ENCODE measurements around the gene STAMBP. TPM values are rescaled to one million over a fixed set of nuclear protein-coding genes. Genes with fewer than 3 reads are reported as not detected.

Gene STAMBP
- total and polyA plus RNA-seq, 2 donors (not counting 3 experiments of a cell fraction or from before 2014, with no cell fraction given): 18.0 to 21.3 TPM

- Histone ChIP-seq H3K9ac (replicated peaks; ENCODE audit: extremely low read depth, insufficient read depth, low read length) (no peak overlapping the region), H3K4me3 (replicated peaks in 1 of 3; ENCODE audit: insufficient read depth in 1 of 3, low read depth in 1 of 3, low read length in 3 of 3) (no peak overlapping the region), H3K27me3 (ENCODE audit: control insufficient read depth in 2 of 2, insufficient read depth in 2 of 2, low read length in 2 of 2) (peaks cover 14 to 26% of the 10 kb centered on the region in 2 experiments), H3K9me3 (replicated peaks; ENCODE audit: control insufficient read depth, insufficient read depth, low read length) (no peaks in the 10 kb centered on the region), H3K4me1 (ENCODE audit: control insufficient read depth, extremely low read depth, insufficient read depth, low read length) (peaks cover 2% of the 10 kb centered on the region), H4K20me1 (replicated peaks; ENCODE audit: control insufficient read depth, extremely low read depth, insufficient read depth, low read length) (no peaks in the 10 kb centered on the region), H3K27ac (ENCODE audit: insufficient read depth, low read depth, low read length) (no peak overlapping the region), H2AFZ (ENCODE audit: low read depth, low read length) (no peak overlapping the region), H3K79me2 (ENCODE audit: control insufficient read depth, insufficient read depth, low read length) (no peaks in the 10 kb centered on the region), H3K9me1 (replicated peaks; ENCODE audit: control insufficient read depth, extremely low read depth, insufficient read depth, low read length) (no peaks in the 10 kb centered on the region), H3K36me3 (ENCODE audit: control insufficient read depth in 2 of 2, extremely low read depth in 1 of 2, insufficient read depth in 2 of 2, low read length in 2 of 2) (no peaks in the 10 kb centered on the region), H3K4me2 (ENCODE audit: insufficient read depth, low read length) (no peak overlapping the region)
- POLR2A ChIA-PET: no interaction called here
- dilution Hi-C loops (cut with MboI; ENCODE audit: extremely low pct_ligation_motif_present, low sequenced_read_pairs) (no loop called here), intact Hi-C loops (cut with micrococcal nuclease) (loop anchor here (10.0 kb wide), 2 partner anchors 432 to 572 kb away; no protein-coding TSS in a partner anchor)
- TF ChIP-seq POLR2A (IDR thresholded peaks at IDR 0.05; ENCODE audit: low read depth, low read length) (no peak), MAX (IDR thresholded peaks at IDR 0.05; ENCODE audit: insufficient read depth, insufficient read length) (no peak), MYC (IDR thresholded peaks at IDR 0.05; ENCODE audit: low read depth, low read length) (no peak), CTCF (IDR thresholded peaks at IDR 0.05; ENCODE audit: extremely low read depth in 1 of 2, insufficient read depth in 1 of 2, low read depth in 1 of 2, low read length in 2 of 2) (no peak), EZH2 (IDR thresholded peaks at IDR 0.05; ENCODE audit: borderline replicate concordance, low read depth, low read length, severe bottlenecking) (no peak), FOS (IDR thresholded peaks at IDR 0.05; ENCODE audit: borderline replicate concordance, insufficient read depth, low read length) (no peak), GATA2 (IDR thresholded peaks at IDR 0.05; ENCODE audit: insufficient read depth, insufficient read length, low read depth, low read length) (no peak), JUN (IDR thresholded peaks at IDR 0.05; ENCODE audit: borderline replicate concordance, insufficient read depth, insufficient read length, low read depth) (no peak), POLR2AphosphoS5 (IDR thresholded peaks at IDR 0.05; ENCODE audit: insufficient read depth, low read depth, low read length) (no peak)
- BruUV-seq (replicated peaks): no TSS peak
- DNase-seq (ENCODE audit: low read depth, low spot score): no peak
- CTCF ChIA-PET: interaction anchor here (0.9 to 4.2 kb wide), 8 partner anchors 11 to 709 kb away, joined by 3 to 100 read pairs (median 3); partner anchors contain the start of gene BOLA3
- FAIRE-seq: no peak
Observed at GRCh38 chr2:73822991-73823390, 5.8 kb upstream of the STAMBP start.
